HG03354 (cell line): ENCODE data around the gene ATR.
"Not testable (repeated sequence)": the region's sequence is repeated elsewhere in the genome, so short reads cannot be mapped to it uniquely, and the experiment has no call there.

Experiments
- ATAC-seq: cut with Tn5 transposase; IDR thresholded peaks from one replicate; pipeline ENCODE4 v1.9.1; 2021; ENCODE audit warnings: mild to moderate bottlenecking; ENCODE audit not compliant: unreplicated experiment, poor library complexity, severe bottlenecking

The ATR gene

GRCh38 chr3:142467768-142468167 is 110.8 kb downstream of the ATR start:
- ATAC-seq, result no peak

DNA sequence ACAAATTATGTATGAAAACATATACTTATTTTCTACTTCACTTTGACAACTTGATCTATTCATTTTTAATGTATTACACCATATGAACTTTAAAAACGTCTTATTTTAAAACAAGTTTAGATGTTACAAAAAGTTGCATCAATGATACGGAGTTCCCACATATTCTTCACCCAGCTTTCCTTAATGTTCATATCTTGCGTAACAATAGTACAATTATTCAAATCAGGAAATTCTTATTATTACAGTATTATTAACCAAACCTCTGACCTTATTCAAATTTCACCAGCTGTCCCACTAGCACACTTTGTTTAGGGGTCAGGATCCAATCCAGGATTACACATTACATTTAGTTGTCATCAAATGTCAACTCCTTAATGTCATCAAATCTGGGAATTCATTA is 117.8 kb downstream of the ATR start:
- no peak for ATAC-seq

- ATAC-seq, result no peak
Observed at GRCh38 chr3:142459929-142460328, 118.6 kb downstream of the ATR start.

DNA sequence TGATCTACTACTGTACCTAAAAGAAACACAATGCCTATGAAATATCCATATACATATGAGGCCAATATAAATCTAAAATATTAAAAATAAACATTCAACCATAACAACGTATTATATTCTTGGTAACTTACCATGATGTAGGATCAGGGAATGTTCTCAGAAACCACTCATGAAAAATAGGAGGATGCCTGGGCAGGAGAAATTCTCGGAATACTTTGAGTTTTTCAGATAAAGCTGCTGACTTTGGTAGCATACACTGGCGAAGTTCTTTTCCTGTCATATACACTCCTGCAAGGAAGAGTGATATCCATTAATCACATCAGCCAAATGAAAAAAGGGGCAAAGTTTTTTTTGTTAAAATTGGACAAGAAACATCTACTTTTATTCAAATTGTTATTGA is 119.4 kb downstream of the ATR start:
- ATAC-seq, result no peak

GRCh38 chr3:142450881-142451280 is 127.7 kb downstream of the ATR start:
- ATAC-seq, result no peak

DNA sequence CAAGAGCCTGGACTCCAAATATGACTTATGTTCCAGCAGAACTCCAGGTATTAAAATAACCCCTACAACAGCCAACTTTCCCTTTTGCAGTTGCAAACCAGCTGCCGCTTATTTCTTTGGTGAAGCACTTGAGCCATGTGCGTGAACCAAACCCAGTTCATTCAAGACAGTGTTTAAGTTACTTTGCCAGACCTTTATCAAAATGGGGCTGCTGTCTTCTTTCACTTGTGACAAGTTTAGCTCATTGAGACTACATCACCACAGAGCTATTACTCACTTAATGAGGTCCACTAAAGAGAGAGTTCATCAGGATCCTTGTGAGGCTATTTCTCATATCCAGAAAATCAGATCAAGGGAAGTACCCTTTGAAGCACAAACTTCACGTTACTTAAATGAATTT is 128.3 kb downstream of the ATR start:
- ATAC-seq, result no peak

GRCh38 chr3:142447852-142448823 is 130.4 kb downstream of the ATR start, which contains the start of gene XRN1:
XRN1 (minus strand) TSS chr3:142448037; CDS start chr3:142447944, 93 bp downstream.
- ATAC-seq, result peak; percentile 81

DNA sequence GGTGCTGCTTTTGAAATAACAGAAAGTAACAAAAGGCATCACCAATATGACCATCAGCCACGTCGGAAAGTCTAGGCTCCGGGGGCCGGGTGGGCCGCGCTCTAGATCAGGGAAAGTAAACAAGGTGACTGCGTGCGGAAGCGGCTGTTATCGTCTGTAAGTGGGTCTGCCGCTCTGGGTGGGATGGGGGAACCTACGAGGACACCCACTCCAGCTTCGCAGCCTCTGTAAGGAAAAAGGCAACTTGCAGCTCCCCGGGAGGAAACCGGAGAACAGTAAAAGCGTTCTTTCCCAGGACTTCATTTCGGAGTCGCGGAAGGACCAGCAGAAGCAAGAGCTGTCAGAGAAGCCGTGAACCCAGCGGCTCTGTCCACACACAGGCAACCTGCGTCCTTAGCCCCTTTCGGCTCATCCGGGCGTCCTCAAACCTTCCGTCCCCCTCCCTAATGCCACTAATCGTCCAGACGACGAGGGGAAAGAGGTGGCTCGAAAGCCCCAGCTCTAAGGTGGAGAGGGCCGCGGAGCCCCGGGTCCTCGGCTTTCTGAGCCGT is 131.2 kb downstream of the ATR start:
- peak; percentile 42 for ATAC-seq

GRCh38 chr3:142445816-142446254 is 132.7 kb downstream of the ATR start:
- peak; percentile 55 for ATAC-seq

DNA sequence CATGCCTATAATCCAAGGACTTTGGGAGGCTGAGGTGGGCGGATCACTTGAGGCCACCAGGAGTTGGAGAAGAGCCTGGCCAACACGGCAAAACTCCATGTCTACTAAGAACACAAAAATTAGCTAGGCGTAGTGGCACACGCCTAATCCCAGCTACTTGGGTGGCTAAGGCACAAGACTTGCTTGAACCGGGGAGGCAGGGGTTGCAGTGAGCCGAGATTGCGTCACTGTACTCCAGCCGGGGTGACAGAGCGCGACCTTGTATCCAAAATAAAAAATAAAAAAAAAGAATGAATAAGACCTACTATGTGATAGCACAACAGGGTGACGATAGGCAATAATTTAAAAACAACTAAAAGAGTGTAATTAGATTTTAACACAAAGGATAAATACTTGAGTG is 134.2 kb downstream of the ATR start:
- ATAC-seq, result no peak

DNA sequence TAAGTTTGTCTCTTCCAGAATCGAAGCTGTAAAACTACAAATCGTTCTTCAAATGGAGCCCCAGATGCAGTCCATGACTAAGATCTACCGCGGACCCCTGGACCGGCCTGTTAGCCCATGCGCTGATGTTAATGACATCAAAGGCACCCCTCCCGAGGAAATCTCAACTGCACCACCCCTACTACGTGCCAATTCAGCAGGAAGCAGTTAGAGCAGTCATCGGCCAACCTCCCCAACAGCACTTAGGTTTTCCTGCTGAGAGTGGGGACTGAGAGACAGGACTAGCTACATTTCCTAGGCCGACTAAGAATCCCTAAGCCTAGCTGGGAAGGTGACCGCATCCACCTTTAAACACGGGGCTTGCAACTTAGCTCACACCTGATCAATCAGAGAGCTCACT is 135.5 kb downstream of the ATR start:
- ATAC-seq, result not testable (repeated sequence)

DNA sequence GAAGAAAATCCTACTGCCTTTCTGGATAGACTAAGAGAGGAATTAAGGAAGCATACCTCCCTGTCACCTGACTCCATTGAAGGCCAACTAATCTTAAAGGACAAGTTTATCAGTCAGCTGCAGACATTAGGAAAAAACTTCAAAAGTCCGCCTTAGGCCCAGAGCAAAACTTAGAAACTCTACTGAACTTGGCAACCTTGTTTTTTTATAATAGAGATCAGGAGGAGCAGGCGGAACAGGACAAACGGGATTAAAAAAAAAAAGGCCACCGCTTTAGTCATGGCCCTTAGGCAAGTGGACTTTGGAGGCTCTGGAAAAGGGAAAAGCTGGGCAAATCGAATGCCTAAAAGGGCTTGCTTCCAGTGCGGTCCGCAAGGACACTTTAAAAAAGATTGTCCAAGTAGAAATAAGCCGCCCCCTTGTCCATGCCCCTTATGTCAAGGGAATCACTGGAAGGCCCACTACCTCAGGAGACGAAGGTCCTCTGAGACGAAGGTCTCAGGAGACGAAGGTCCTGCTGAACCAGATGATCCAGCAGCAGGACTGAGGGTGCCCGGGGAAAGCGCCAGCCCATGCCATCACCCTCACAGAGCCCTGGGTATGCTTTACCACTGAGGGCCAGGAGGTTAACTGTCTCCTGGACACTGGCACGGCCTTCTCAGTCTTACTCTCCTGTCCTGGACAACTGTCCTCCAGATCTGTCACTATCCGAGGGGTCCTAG is 138.9 kb downstream of the ATR start:
- ATAC-seq, result not testable (repeated sequence)

DNA sequence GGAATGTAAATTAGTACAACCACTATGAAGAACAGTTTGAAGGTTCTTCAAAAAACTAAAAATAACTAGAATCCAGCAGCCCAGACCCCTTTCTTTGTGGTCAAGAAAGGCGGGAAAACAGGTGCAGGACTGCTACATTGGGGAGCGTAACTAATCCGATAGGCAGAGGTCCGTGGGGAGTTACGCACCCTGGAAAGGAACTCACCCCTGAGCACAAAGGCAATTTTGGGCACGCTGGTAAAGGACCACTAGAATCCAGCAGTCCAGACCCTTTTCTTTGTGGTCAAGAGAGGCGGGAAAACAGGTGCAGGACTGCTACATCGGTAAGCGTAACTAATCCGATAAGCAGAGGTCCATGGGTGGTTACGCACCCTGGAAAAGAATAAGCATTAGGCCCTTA is 140.4 kb downstream of the ATR start:
- not testable (repeated sequence) for ATAC-seq

DNA sequence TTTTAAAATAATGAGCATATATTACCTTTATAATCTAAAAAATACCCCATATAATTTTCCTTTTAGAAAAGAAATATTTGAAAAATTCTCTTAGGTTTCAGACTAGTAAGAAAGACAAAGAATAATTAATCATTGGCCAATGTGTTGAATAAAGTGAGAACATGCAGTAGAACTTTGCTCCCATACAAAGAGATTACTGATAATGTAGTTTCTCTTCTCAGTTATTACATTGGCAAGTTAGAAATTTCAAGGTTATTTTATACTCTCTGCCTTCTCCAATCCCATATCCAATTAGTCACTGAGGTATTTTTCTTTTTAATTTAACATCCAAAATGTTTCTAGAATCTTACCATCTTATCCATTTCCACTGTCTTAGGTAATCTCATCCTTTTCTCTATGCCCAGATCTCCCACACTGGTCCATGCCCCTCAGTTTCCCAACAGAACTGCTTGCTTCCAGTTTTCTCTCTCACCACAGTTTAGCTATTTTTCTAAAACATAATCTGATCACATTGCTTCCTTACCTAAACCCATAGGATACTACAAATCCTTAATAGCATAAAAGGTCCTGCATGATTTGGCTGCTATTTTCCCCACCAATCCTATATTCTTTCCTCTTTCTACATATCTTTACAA is 141.5 kb downstream of the ATR start:
- no peak for ATAC-seq

DNA sequence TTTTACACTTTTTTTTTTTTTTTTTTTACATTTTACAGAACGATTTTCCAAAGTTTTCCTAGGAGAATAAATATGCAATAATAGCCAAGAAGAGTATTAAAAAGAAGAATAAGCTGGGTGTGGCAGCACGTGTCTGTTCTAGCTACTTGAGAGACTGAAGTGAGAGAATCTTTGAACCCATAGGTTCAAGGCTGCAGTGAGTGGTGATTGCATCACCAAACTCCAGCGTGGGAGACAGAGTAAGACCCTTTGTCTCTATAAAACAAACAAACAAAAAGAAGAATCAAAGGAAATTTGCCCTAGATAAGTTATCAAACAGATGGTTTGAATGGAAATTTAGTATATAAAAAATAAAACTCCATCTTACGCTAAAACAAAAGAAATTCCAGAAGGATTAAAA is 144.0 kb downstream of the ATR start:
- no peak for ATAC-seq

DNA sequence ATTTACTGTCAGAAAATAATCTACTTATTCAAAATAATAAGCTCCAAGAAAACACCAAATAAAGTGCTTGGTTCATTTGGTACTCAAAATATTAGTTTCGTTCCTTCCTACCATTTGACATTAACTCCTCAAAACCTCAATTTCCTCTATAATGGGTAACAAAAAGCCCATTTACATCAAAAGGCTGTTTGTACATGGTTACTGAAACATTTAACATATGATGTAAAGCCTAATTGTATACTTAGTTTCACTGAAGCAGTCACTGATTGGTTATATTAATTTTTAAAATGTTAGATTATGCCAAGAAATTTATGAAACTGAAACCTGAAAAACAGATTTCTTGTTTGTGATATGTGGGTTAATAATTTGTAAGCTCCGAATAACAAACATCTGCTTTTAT is 145.4 kb downstream of the ATR start:
- peak; percentile 89 for ATAC-seq

DNA sequence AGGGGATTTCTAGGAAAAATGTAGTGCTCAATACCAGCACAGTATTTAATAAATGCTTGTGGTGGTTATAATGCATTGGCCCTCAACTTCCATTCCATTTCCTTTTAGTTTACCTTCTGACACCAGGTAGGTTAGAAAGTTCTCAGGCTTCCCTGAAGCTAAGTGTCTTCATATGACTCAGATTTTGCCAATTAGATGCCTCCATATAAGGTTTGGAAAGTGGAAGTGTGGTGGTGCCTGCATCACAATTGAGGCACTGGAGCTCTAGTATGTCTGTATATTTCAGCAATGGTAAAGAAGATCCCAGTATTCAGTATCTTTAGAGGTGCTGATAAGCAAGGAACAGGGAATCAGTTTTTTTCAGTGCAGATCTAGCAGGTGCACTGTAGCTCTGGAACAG is 149.0 kb downstream of the ATR start:
- ATAC-seq, result no peak

- no peak for ATAC-seq
Observed at GRCh38 chr3:142424754-142425153, 153.8 kb downstream of the ATR start.

GRCh38 chr3:142418926-142419592 is 159.5 kb downstream of the ATR start:
- no peak for ATAC-seq
